GM23338 (cell line): ENCODE results near the gene PDE4D. TPM values are rescaled to one million over a fixed set of nuclear protein-coding genes. Genes with fewer than 3 reads are reported as not detected.

Source experiments
- ATAC-seq: fragments of 200-7000 bp; cut with Tn5 transposase; 3 replicates; pipeline ENCODE4 v1.9.1; 2020
- DNase-seq: peaks from one replicate; pipeline ENCODE4 v3.0.0-alpha.2; 2015; ENCODE audit warnings: low spot score
- H2AFZ ChIP-seq: fragments of 200-600 bp; sonication (generic); 2 replicates; pipeline ENCODE4 v1.8.0; 2016; ENCODE audit warnings: antibody characterized with exemption, mild to moderate bottlenecking, moderate library complexity
- H3F3A ChIP-seq: fragments of 200-600 bp; sonication (generic); replicated peaks from 2 replicates; pipeline ENCODE4 v1.8.0; 2017; ENCODE audit warnings: antibody characterized with exemption, mixed run types, low read depth
- H3K27ac ChIP-seq: fragments of 200-600 bp; sonication (generic); 2 replicates; pipeline ENCODE4 v1.6.1; 2016; ENCODE audit warnings: low read depth
- H3K27me3 ChIP-seq: fragments of 200-600 bp; sonication (generic); 2 replicates; pipeline ENCODE4 v1.8.0; 2016; ENCODE audit warnings: mild to moderate bottlenecking, mixed run types, moderate library complexity; ENCODE audit not compliant: insufficient read depth
- H3K36me3 ChIP-seq: fragments of 200-600 bp; sonication (generic); 2 replicates; pipeline ENCODE4 v1.8.0; 2016; ENCODE audit warnings: mild to moderate bottlenecking; ENCODE audit not compliant: insufficient read depth
- H3K4me1 ChIP-seq: fragments of 200-600 bp; sonication (generic); 2 replicates; pipeline ENCODE4 v1.8.0; 2016; ENCODE audit warnings: mild to moderate bottlenecking, moderate library complexity; ENCODE audit not compliant: insufficient read depth
- H3K4me2 ChIP-seq: fragments of 200-600 bp; sonication (generic); 2 replicates; pipeline ENCODE4 v1.7.1; 2017; ENCODE audit warnings: mixed run types
- H3K4me3 ChIP-seq: fragments of 200-600 bp; sonication (generic); 2 replicates; pipeline ENCODE4 v1.6.1; 2016; ENCODE audit warnings: mixed run types
- H3K79me2 ChIP-seq: fragments of 200-600 bp; sonication (generic); replicated peaks from 2 replicates; pipeline ENCODE4 v1.8.0; 2017; ENCODE audit warnings: mild to moderate bottlenecking; ENCODE audit not compliant: insufficient read depth
- H3K9me2 ChIP-seq: fragments of 200-600 bp; sonication (generic); 2 replicates; pipeline ENCODE4 v1.8.0; 2017; ENCODE audit not compliant: insufficient read depth
- H4K20me1 ChIP-seq: fragments of 200-600 bp; sonication (generic); replicated peaks from 2 replicates; pipeline ENCODE4 v1.8.0; 2017; ENCODE audit warnings: mild to moderate bottlenecking; ENCODE audit not compliant: insufficient read depth
- H3K27ac Mint-ChIP-seq: 2 replicates; pipeline ENCODE4 v1.8.0; 2020; ENCODE audit warnings: inconsistent platforms, mild to moderate bottlenecking, moderate library complexity, mixed read lengths
- H3K27me3 Mint-ChIP-seq: 3 replicates; pipeline ENCODE4 v1.8.0; 2022; ENCODE audit warnings: low read depth, mild to moderate bottlenecking, moderate library complexity, mixed read lengths, inconsistent platforms; ENCODE audit not compliant: insufficient read depth, poor library complexity
- H3K36me3 Mint-ChIP-seq: 3 replicates; pipeline ENCODE4 v1.8.0; 2021; ENCODE audit warnings: low read depth, mild to moderate bottlenecking, inconsistent platforms, moderate library complexity, mixed read lengths
- H3K4me1 Mint-ChIP-seq: 3 replicates; pipeline ENCODE4 v1.8.0; 2020; ENCODE audit warnings: mild to moderate bottlenecking, inconsistent platforms, mixed read lengths
- H3K4me3 Mint-ChIP-seq: 3 replicates; pipeline ENCODE4 v1.8.0; 2021; ENCODE audit warnings: moderate library complexity, mild to moderate bottlenecking, inconsistent platforms, mixed read lengths
- H3K9me3 Mint-ChIP-seq: 3 replicates; pipeline ENCODE4 v1.8.0; 2020; ENCODE audit warnings: moderate library complexity, mild to moderate bottlenecking, inconsistent platforms, mixed read lengths
- CREB1 ChIP-seq: fragments of 250-450 bp; sonication (Bioruptor Pico); IDR thresholded peaks from 2 replicates; pipeline ENCODE4 v1.5.0; 2020; ENCODE audit warnings: low read depth, mild to moderate bottlenecking, moderate library complexity
- EZH2 ChIP-seq: fragments of 200-600 bp; sonication (generic); IDR thresholded peaks from one replicate; pipeline ENCODE4 v1.8.0; 2017; ENCODE audit warnings: antibody characterized with exemption, mild to moderate bottlenecking, low read depth; ENCODE audit not compliant: unreplicated experiment
- NANOG ChIP-seq: IDR thresholded peaks from 2 replicates; pipeline ENCODE4 v1.6.1; 2016; ENCODE audit warnings: antibody characterized with exemption, borderline replicate concordance
- POLR2AphosphoS5 ChIP-seq: IDR thresholded peaks from 2 replicates; pipeline ENCODE4 v1.6.1; 2016; ENCODE audit warnings: antibody characterized with exemption, low read depth
- STAT1 ChIP-seq: IDR thresholded peaks from one replicate; pipeline ENCODE4 v1.6.1; 2016; ENCODE audit warnings: antibody characterized with exemption; ENCODE audit not compliant: unreplicated experiment
- ZNF114 ChIP-seq: fragments of 250-450 bp; sonication (Bioruptor Pico); IDR thresholded peaks from 2 replicates; pipeline ENCODE4 v1.5.0; 2020; ENCODE audit warnings: mild to moderate bottlenecking, moderate library complexity
- polyA plus RNA-seq: library from polyadenylated mRNA; unstranded; fragments of >200 nt; fragmentation: Nextera tagmentation; extraction: Ambion mirVana; gene quantifications from 2 replicates; pipeline ENCODE4 v1.2.1, GENCODE V29; 2016
- total RNA-seq: library from RNA; depleted of rRNA; stranded (reverse); fragments of >200 nt; shearing (Covaris generic); gene quantifications from 2 replicates; pipeline ENCODE4 v1.2.3, GENCODE V29; 2014
- TF ChIP-seq, protein P1 (sequence below), 2 experiments: fragments of 200-600 bp in 1 of 2; sonication (generic) in 1 of 2; conservative IDR thresholded peaks; 2 replicates each; pipeline versions ENCODE4 v1.5.1 to v1.6.1; 2016 to 2017; ENCODE audit warnings: antibody characterized with exemption in 2 of 2, low read depth in 2 of 2, mild to moderate bottlenecking in 2 of 2, moderate library complexity in 1 of 2
- TF ChIP-seq, protein P2 (sequence below): IDR thresholded peaks from one replicate; pipeline ENCODE4 v1.6.1; 2018; ENCODE audit warnings: antibody characterized with exemption; ENCODE audit not compliant: unreplicated experiment

The PDE4D gene
- total and polyA plus RNA-seq, 2 experiments from 2014 or later, result 2.1 to 4.7 TPM

DNA sequence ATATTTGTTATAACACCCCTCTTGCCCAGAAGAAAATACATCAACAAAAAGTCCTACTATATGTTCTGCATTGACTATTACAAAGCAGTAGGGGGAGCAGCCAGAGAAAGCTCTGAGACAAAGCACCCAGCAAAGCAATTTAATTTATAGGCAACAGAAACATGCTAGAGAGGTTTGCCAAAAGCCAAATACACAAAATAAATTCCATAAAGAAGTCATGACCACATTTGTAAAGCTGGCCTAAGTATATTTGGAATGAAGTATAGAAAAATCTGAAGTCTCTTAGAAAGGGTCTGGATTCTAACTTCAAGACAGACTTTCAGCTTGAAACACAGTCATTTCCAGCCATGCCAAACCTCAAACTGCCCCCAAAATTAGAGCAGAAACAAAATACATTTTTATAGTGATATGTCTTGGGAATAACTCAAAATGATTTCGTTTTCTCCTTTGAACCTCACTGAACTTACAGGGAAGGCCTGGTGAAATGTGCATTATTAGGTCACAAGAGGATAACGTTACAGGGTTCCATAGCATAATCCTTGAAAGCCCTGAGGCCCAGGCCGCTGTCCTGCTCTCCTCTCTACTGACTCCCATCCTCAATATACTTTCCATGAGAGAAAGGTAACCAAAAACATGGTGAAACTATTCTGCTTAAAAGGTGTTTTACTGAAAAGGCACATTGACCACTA, 858.9 kb downstream of the PDE4D start:
- Mint-ChIP-seq H3K36me3 (no peaks in the 10 kb centered on the region), H3K4me1 (peaks cover 3% of the 10 kb centered on the region; the same call in 1 of the 3 replicates), H3K27ac (no peak overlapping the region), H3K9me3 (no peaks in the 10 kb centered on the region), H3K27me3 (peaks cover 18% of the 10 kb centered on the region), H3K4me3 (no peak overlapping the region)
- Histone ChIP-seq H3K4me2 (no peak overlapping the region), H4K20me1 (no peaks in the 10 kb centered on the region), H3K36me3 (no peaks in the 10 kb centered on the region), H3K27ac (no peak overlapping the region), H3K27me3 (peaks cover 25% of the 10 kb centered on the region), H3K4me3 (no peak overlapping the region), H3K9me2 (no peaks in the 10 kb centered on the region), H3K79me2 (no peaks in the 10 kb centered on the region; the same call in 1 of the 2 replicates), H2AFZ (no peak overlapping the region), H3K4me1 (peaks cover 8% of the 10 kb centered on the region), H3F3A (no peaks in the 10 kb centered on the region)
- DNase-seq (peak; percentile 64), ATAC-seq (peak; percentile 19; the same call in 2 of the 3 replicates)
- TF ChIP-seq STAT1 (no peak), ZNF114 (CRISPR knock-in tag) (no peak), POLR2AphosphoS5 (no peak), NANOG (no peak), EZH2 (no peak)
- TF ChIP-seq, protein P1, sequence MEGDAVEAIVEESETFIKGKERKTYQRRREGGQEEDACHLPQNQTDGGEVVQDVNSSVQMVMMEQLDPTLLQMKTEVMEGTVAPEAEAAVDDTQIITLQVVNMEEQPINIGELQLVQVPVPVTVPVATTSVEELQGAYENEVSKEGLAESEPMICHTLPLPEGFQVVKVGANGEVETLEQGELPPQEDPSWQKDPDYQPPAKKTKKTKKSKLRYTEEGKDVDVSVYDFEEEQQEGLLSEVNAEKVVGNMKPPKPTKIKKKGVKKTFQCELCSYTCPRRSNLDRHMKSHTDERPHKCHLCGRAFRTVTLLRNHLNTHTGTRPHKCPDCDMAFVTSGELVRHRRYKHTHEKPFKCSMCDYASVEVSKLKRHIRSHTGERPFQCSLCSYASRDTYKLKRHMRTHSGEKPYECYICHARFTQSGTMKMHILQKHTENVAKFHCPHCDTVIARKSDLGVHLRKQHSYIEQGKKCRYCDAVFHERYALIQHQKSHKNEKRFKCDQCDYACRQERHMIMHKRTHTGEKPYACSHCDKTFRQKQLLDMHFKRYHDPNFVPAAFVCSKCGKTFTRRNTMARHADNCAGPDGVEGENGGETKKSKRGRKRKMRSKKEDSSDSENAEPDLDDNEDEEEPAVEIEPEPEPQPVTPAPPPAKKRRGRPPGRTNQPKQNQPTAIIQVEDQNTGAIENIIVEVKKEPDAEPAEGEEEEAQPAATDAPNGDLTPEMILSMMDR (conservative IDR thresholded peaks at IDR 0.05; ENCODE audit: low read depth in 2 of 2), result peak; percentile 57 to 72
- TF ChIP-seq, protein P2, sequence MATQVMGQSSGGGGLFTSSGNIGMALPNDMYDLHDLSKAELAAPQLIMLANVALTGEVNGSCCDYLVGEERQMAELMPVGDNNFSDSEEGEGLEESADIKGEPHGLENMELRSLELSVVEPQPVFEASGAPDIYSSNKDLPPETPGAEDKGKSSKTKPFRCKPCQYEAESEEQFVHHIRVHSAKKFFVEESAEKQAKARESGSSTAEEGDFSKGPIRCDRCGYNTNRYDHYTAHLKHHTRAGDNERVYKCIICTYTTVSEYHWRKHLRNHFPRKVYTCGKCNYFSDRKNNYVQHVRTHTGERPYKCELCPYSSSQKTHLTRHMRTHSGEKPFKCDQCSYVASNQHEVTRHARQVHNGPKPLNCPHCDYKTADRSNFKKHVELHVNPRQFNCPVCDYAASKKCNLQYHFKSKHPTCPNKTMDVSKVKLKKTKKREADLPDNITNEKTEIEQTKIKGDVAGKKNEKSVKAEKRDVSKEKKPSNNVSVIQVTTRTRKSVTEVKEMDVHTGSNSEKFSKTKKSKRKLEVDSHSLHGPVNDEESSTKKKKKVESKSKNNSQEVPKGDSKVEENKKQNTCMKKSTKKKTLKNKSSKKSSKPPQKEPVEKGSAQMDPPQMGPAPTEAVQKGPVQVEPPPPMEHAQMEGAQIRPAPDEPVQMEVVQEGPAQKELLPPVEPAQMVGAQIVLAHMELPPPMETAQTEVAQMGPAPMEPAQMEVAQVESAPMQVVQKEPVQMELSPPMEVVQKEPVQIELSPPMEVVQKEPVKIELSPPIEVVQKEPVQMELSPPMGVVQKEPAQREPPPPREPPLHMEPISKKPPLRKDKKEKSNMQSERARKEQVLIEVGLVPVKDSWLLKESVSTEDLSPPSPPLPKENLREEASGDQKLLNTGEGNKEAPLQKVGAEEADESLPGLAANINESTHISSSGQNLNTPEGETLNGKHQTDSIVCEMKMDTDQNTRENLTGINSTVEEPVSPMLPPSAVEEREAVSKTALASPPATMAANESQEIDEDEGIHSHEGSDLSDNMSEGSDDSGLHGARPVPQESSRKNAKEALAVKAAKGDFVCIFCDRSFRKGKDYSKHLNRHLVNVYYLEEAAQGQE, result no peak

DNA sequence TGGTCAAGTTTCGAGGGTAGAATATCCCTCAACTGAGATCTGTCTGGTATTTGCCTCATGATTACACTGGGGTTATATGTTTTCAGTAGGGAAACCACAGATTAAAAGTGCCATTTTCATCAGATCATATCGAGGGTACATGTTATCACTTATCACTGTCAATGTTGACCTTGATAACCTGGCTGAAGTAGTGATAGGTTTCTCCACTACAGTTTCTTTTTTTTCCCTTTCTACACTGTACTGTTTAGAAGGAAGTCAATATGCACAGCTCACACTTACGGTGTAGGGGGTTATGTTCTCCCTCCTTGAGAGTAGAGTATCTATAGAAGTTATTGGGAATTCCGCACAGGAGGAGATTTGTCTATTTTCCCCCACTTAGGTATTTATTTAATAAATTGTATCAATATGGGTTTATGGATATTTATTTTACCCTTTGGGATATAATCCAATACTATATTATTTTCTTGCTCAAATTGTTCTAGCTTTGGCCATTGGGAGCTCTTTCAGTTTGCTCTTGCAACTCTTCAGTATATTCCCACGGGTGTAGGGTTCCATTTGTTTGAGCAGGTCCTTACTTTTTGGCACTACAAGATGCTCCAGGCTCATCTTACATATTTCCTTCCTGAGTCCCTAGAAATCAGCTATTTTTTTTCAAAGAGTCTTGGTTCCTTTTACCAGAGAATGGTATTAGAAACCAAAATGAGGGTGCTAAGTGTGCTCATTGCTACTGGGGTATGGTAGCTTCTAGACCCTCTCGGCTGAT, 866.2 kb downstream of the PDE4D start:
- H3K4me1 Mint-ChIP-seq, result no peaks in the 10 kb centered on the region
- TF ChIP-seq, protein P2, result no peak
- no peak for TF ChIP-seq CREB1 (CRISPR knock-in tag)
- TF ChIP-seq, protein P1 (conservative IDR thresholded peaks at IDR 0.05; ENCODE audit: low read depth in 2 of 2), result no peak

More for the DNA sequence above, 866.2 kb downstream of the PDE4D start:
- Histone ChIP-seq H3K27ac (no peak overlapping the region), H3K27me3 (no peaks in the 10 kb centered on the region), H3K36me3 (no peaks in the 10 kb centered on the region), H2AFZ (no peak overlapping the region), H3K4me3 (no peak overlapping the region), H3F3A (no peaks in the 10 kb centered on the region), H3K79me2 (no peaks in the 10 kb centered on the region; the same call in 1 of the 2 replicates), H4K20me1 (no peaks in the 10 kb centered on the region), H3K4me2 (no peak overlapping the region), H3K9me2 (no peaks in the 10 kb centered on the region), H3K4me1 (no peaks in the 10 kb centered on the region)
- Mint-ChIP-seq H3K9me3 (no peaks in the 10 kb centered on the region), H3K4me3 (no peak overlapping the region), H3K36me3 (no peaks in the 10 kb centered on the region; the same call in 1 of the 3 replicates), H3K27me3 (peaks cover 2% of the 10 kb centered on the region), H3K27ac (no peak overlapping the region)
- DNase-seq, result no peak
- ATAC-seq, result no peak
